Measurements from ENCODE around the gene FECH. TPM values are rescaled to one million over a fixed set of nuclear protein-coding genes. Genes with fewer than 3 reads are reported as not detected.
"Not testable (repeated sequence)": the region's sequence is repeated elsewhere in the genome, so short reads cannot be mapped to it uniquely, and the experiment has no call there.

The FECH gene
- total RNA-seq, 1 donor from 2014 or later: 47.6 TPM

DNA sequence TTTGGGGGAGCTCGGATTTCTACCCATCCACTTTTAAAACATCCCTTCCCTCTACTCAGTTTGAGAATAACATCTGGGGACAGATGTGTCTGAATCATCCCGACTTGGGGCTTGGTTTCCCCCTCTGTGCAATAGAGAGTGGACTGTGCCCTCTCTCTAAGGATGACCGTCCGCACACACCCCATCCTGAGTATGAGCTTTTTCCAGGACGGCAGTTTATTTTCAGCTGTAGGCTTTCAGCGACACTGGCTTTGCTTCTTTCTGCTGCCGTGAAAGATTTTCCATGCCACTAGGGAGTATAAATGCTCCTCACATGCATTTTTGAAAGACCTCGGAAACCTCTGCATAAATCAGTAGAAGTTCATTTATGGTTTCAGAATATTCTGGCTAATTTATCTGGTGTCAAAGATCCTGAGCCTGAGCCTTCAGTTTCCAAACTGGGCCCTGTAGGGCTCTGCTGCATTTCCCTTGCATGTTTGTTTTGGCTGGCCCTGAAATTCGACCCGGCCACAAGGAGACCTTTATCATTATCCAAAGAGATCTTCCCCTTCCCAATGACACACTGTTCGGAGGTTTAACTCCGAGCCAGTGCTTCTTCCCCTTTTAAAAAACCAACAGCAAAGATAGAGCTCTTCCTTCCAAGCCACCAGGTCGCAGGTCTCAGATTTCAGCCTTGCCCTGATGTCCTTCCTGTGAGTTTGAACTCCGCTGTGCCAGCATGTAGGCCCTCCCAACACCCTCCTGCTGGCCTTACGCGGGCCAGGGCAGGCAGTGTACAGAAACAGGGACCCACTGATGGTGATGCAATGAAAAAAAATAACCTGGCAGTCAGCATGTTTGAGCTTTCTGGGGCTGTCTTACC lies 53.3 kb downstream of the FECH start:
- DNase-seq (ENCODE audit: low read depth in 2 of 2): no peak

- DNase-seq (ENCODE audit: low read depth in 2 of 2): no peak
Observed at GRCh38 chr18:57529151-57529550, 57.4 kb downstream of the FECH start.

- no peak for DNase-seq (ENCODE audit: low read depth in 2 of 2)
Observed at GRCh38 chr18:57527556-57528229, 58.8 kb downstream of the FECH start.

DNA sequence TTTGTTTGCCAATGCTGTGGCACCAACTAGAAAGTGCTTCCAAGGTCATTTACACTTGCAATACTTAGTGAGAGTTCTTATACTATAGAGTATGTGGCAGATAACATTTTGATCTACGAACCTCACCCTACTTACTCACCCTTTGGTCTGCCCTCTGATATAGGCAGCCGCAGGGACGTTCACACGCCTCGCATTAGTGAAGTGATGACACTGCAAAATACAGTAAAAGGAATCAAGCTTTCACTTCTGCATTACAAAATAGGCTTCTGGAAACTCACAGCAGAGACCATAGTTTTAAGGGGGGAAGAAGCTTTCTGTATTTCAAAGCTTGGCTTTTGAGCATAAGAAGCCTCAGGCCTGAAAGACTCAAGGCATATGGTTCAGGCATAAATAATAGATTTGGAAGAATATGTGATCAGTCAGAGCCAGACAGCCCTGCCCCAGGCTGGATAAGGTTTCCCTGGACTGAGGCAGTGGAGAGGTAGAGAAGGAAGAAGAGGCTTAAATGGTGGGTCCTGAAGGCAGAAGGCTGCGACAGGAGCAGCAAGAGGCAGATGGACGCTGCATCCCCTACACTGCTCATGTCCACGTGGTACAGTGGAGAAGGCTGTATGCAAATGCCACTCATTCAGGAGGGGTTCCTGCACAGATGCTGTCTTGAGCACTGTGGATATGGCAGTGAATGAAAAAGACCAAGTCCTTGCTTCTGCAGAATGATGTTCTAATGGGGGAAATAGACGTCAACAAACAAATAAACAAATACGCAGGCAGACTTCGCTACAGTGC lies 63.1 kb downstream of the FECH start:
- no peak for DNase-seq (ENCODE audit: low read depth in 2 of 2)

- not testable (repeated sequence) for DNase-seq (ENCODE audit: low read depth in 2 of 2)
Observed at GRCh38 chr18:57522348-57522747, 64.2 kb downstream of the FECH start.

GRCh38 chr18:57519668-57520424 lies 66.7 kb downstream of the FECH start:
- DNase-seq (ENCODE audit: low read depth in 2 of 2): no peak

- DNase-seq (ENCODE audit: low read depth in 2 of 2): no peak
Observed at GRCh38 chr18:57518533-57518932, 68.0 kb downstream of the FECH start.

GRCh38 chr18:57516056-57516455 lies 70.4 kb downstream of the FECH start:
- DNase-seq (ENCODE audit: low read depth in 2 of 2): no peak

DNA sequence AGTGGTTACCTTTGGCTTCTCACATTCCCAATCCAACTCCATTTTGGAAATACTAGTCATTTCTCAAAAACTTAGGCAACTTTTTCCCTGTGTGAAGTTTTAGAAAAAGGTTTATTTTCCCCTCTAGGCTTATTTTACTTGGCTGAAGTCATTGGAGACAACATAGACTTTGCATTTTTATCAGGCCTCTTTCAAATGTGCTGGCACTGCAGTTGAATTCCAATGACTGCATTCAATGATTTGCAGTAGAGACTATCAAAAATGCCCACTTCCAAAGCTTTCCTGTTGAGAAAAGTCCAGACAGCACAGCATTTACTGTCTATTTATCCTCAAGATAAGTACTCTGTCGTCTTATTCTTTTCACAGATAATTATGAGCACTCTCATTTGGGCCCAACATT lies 81.3 kb downstream of the FECH start:
- no peak for DNase-seq (ENCODE audit: low read depth in 2 of 2)

DNA sequence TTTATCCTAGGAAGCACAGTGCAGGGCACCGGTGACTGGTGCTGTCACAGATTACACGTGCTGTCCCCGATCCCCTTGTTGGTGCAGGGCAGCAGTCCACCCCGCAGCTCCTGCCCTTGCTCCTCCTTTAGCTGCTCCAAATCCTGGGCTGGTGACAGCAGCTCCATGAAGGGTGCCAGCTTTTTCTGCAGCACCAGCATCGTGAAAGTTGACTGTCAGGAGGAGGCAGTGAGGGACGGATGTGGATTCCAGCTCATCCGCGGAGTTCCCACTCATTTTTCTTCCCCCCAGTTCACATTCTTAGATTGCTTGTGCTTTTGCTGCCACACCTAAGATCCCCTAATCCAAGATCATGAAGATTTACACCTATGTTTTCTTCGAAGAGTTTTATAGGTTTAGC lies 83.9 kb downstream of the FECH start:
- no peak for DNase-seq (ENCODE audit: low read depth in 2 of 2)

- DNase-seq (ENCODE audit: low read depth in 2 of 2): no peak
Observed at GRCh38 chr18:57498682-57499256, 87.7 kb downstream of the FECH start.

Other genes with a start within 250 kb of the FECH start
- not detected in 2 replicates for gene ST8SIA3, start 234.1 kb downstream of the FECH start, total RNA-seq
- under 0.01 TPM in 1 of 2 replicates, not detected in the other for gene ONECUT2, start 151.3 kb downstream of the FECH start, total RNA-seq
- gene NARS1, start 35.1 kb upstream of the FECH start, total RNA-seq: 81.5 and 83.8 TPM in 2 replicates
- gene ATP8B1, start 216.6 kb upstream of the FECH start, total RNA-seq: 18.2 and 34.0 TPM in 2 replicates

All from dermis microvascular lymphatic vessel endothelial cell (primary cell).